Sigmoid colon (tissue), 7 donors: ENCODE measurements around the gene FAM174B. TPM values are rescaled to one million over a fixed set of nuclear protein-coding genes. Genes with fewer than 3 reads are reported as not detected.

Experiments used
- DNase-seq: peaks from one replicate; pipeline ENCODE4 v3.0.0-alpha.2; 2019
- H3K27ac ChIP-seq, 4 donors: fragments of 200-600 bp; sonication (generic); one replicate each; pipeline ENCODE4 v1.5.1; 2016 to 2019; ENCODE audit warnings: mild to moderate bottlenecking in 1 of 4
- H3K27me3 ChIP-seq, 3 donors: fragments of 200-600 bp; sonication (generic); one replicate each; pipeline ENCODE4 v1.5.1; 2019; ENCODE audit warnings: mild to moderate bottlenecking in 1 of 3
- H3K36me3 ChIP-seq, 4 donors: fragments of 200-600 bp; sonication (generic); one replicate each; pipeline ENCODE4 v1.5.1; 2016 to 2019
- H3K4me1 ChIP-seq, 4 donors: fragments of 200-600 bp; sonication (generic); one replicate each; pipeline ENCODE4 v1.5.1; 2017 to 2019
- H3K4me3 ChIP-seq, 4 donors: fragments of 200-600 bp; sonication (generic); one replicate each; pipeline ENCODE4 v1.5.1; 2017 to 2019; ENCODE audit warnings: mild to moderate bottlenecking in 2 of 4, moderate library complexity in 1 of 4
- H3K9me3 ChIP-seq, 4 donors: fragments of 200-600 bp in 3 of 4; sonication (generic) in 3 of 4; one replicate each; pipeline versions ENCODE4 v1.5.1 to v1.6.1; 2013 to 2019
- CTCF ChIP-seq, 4 experiments: fragments of 450-650 bp in 3 of 4; fragments of 200-600 bp in 1 of 4; IDR thresholded peaks; one replicate each; pipeline ENCODE4 v1.5.1; 2016 to 2019; ENCODE audit warnings: antibody characterized with exemption in 4 of 4, mild to moderate bottlenecking in 3 of 4, moderate library complexity in 2 of 4
- EP300 ChIP-seq, 4 donors: sonication (generic); formaldehyde crosslinking; IDR thresholded peaks; one replicate each; pipeline ENCODE4 v1.6.1; 2017; ENCODE audit warnings: antibody characterized with exemption in 4 of 4
- POLR2A ChIP-seq, 2 donors: fragments of 450-650 bp; IDR thresholded peaks; one replicate each; pipeline ENCODE4 v1.6.1; 2016; ENCODE audit warnings: antibody characterized with exemption in 2 of 2, mild to moderate bottlenecking in 2 of 2, moderate library complexity in 2 of 2
- POLR2AphosphoS5 ChIP-seq, 4 donors: sonication (generic); formaldehyde crosslinking; IDR thresholded peaks; one replicate each; pipeline ENCODE4 v1.6.1; 2017; ENCODE audit warnings: antibody characterized with exemption in 4 of 4
- WGBS, 2 donors: extraction: QIAGEN DNeasy Blood & Tissue Kit; methylation state at CpG; one replicate each; pipeline ENCODE4 v1.1.7; 2013; 5-methylcytosine and 5-hydroxymethylcytosine counted together
- intact Hi-C: fragments of 100-400 bp; cut with DNase I; formaldehyde crosslinking; loops from one replicate; pipeline ENCODE4 v1.15.1; 2023
- polyA plus RNA-seq, 3 donors: library from polyadenylated mRNA; stranded (reverse); fragments of 200-250 nt; gene quantifications; one replicate each; pipeline ENCODE4 v1.2.3, GENCODE V29; 2013
- total RNA-seq, 4 donors: library from RNA; depleted of rRNA; stranded (reverse); fragments of >200 nt; gene quantifications; one replicate each; pipeline ENCODE4 v1.1.0, GENCODE V29; 2016
- donor health status: healthy with polysubstance abuse.
- donor health status: Bipolar disorder and iron deficiency.
- donor health status: healthy.

The FAM174B gene
- total and polyA plus RNA-seq, 7 donors, result 5.3 to 38.9 (median 8.1) TPM

GRCh38 chr15:92637626-92638025 is 17.9 kb downstream of the FAM174B start:
- peaks cover 0 to 47% (median 42%) of the 10 kb centered on the region in 4 donors for H3K4me1 ChIP-seq

GRCh38 chr15:92636908-92637481 is 18.6 kb downstream of the FAM174B start:
- H3K36me3 ChIP-seq, result no peaks in the 10 kb centered on the region
- no peak overlapping the region for H3K4me3 ChIP-seq
- H3K9me3 ChIP-seq, result no peaks in the 10 kb centered on the region
- intact Hi-C loops, result no loop called here
- no peak for DNase-seq
- WGBS, 2 donors, result 78 to 85% methylated on average over 6 of the region's 6 CpGs
- H3K27ac ChIP-seq, result peak overlapping the region; percentile 58 to 83 (median 76)
- no peak for TF ChIP-seq POLR2A (IDR thresholded peaks at IDR 0.05)
- TF ChIP-seq POLR2AphosphoS5 (IDR thresholded peaks at IDR 0.05), result no peak
- TF ChIP-seq CTCF (IDR thresholded peaks at IDR 0.05), result no peak
- TF ChIP-seq EP300 (IDR thresholded peaks at IDR 0.05), result no peak
- H3K4me1 ChIP-seq, result peaks cover 0 to 47% (median 42%) of the 10 kb centered on the region in 4 donors
- H3K27me3 ChIP-seq, result no peaks in the 10 kb centered on the region

More at GRCh38 chr15:92637626-92638025, 17.9 kb downstream of the FAM174B start:
- Histone ChIP-seq H3K36me3 (no peaks in the 10 kb centered on the region), H3K27me3 (no peaks in the 10 kb centered on the region), H3K27ac (peak overlapping the region; percentile 58 to 83 (median 76)), H3K4me3 (no peak overlapping the region), H3K9me3 (no peaks in the 10 kb centered on the region)
- DNase-seq, result no peak
- no peak for TF ChIP-seq EP300 (IDR thresholded peaks at IDR 0.05)
- TF ChIP-seq POLR2AphosphoS5 (IDR thresholded peaks at IDR 0.05), result no peak
- TF ChIP-seq CTCF (IDR thresholded peaks at IDR 0.05), result no peak
- intact Hi-C loops, result no loop called here
- WGBS, 2 donors, result 87% methylated on average over 7 of the region's 7 CpGs

GRCh38 chr15:92636401-92636907 is 19.1 kb downstream of the FAM174B start:
- no peaks in the 10 kb centered on the region for H3K36me3 ChIP-seq
- WGBS, 2 donors, result 94 to 95% methylated on average over 12 of the region's 12 CpGs
- no peaks in the 10 kb centered on the region for H3K27me3 ChIP-seq
- H3K4me1 ChIP-seq, result peaks cover 0 to 47% (median 42%) of the 10 kb centered on the region in 4 donors
- no peak for DNase-seq
- H3K4me3 ChIP-seq, result no peak overlapping the region
- TF ChIP-seq CTCF (IDR thresholded peaks at IDR 0.05), result no peak
- TF ChIP-seq POLR2AphosphoS5 (IDR thresholded peaks at IDR 0.05), result no peak
- TF ChIP-seq EP300 (IDR thresholded peaks at IDR 0.05), result no peak
- no peak for TF ChIP-seq POLR2A (IDR thresholded peaks at IDR 0.05)
- H3K27ac ChIP-seq, result peak overlapping the region in 3 of 4 donors; percentile 72 to 83 (median 79)
- intact Hi-C loops, result no loop called here
- H3K9me3 ChIP-seq, result no peaks in the 10 kb centered on the region

- TF ChIP-seq POLR2A (IDR thresholded peaks at IDR 0.05) (no peak), CTCF (IDR thresholded peaks at IDR 0.05) (no peak), EP300 (IDR thresholded peaks at IDR 0.05) (no peak), POLR2AphosphoS5 (IDR thresholded peaks at IDR 0.05) (no peak)
- Histone ChIP-seq H3K4me3 (no peak overlapping the region), H3K27ac (peak overlapping the region in 1 of 4 donors; percentile 83), H3K4me1 (peaks cover 0 to 47% (median 42%) of the 10 kb centered on the region in 4 donors), H3K9me3 (no peaks in the 10 kb centered on the region), H3K36me3 (peaks cover 0 to 1% (median 0%) of the 10 kb centered on the region in 4 donors), H3K27me3 (no peaks in the 10 kb centered on the region)
- WGBS, 2 donors, result 85 to 90% methylated on average over 7 of the region's 7 CpGs
- intact Hi-C loops, result no loop called here
- no peak for DNase-seq
These were observed 20.8 kb downstream of the FAM174B start for GRCh38 chr15:92634671-92635201.
